H4 (cell line): ENCODE results near the gene CASP2. TPM values are rescaled to one million over a fixed set of nuclear protein-coding genes. Genes with fewer than 3 reads are reported as not detected.
"Not testable (repeated sequence)": the region's sequence is repeated elsewhere in the genome, so short reads cannot be mapped to it uniquely, and the experiment has no call there.

Experiments used
- DNase-seq: peaks from one replicate; pipeline ENCODE4 v3.0.0-alpha.2; 2015; ENCODE audit warnings: low spot score
- total RNA-seq: library from RNA; depleted of rRNA; stranded (reverse); fragments of >200 nt; shearing (Covaris generic); gene quantifications from 2 replicates; pipeline ENCODE4 v1.2.3, GENCODE V29; 2014

CASP2 gene
- total RNA-seq, 1 experiment from 2014 or later = 20.2 TPM

- not testable (repeated sequence) for DNase-seq
Observed at GRCh38 chr7:143264196-143264568, 24.0 kb upstream of the CASP2 start.

GRCh38 chr7:143265017-143265693 is 23.0 kb upstream of the CASP2 start:
- DNase-seq = no peak

GRCh38 chr7:143269251-143269650 is 18.9 kb upstream of the CASP2 start:
- no peak for DNase-seq

- no peak for DNase-seq
Observed at GRCh38 chr7:143271240-143271639, 16.9 kb upstream of the CASP2 start.

- no peak for DNase-seq
Observed at GRCh38 chr7:143272871-143273270, 15.3 kb upstream of the CASP2 start.

GRCh38 chr7:143279186-143280098 is 8.7 kb upstream of the CASP2 start:
- peak; percentile 55 for DNase-seq

GRCh38 chr7:143280160-143280559 is 8.0 kb upstream of the CASP2 start:
- DNase-seq = no peak

- no peak for DNase-seq
Observed at GRCh38 chr7:143280566-143280965, 7.6 kb upstream of the CASP2 start.

GRCh38 chr7:143281529-143281928 is 6.6 kb upstream of the CASP2 start:
- DNase-seq = no peak

- no peak for DNase-seq
Observed at GRCh38 chr7:143282124-143282523, 6.0 kb upstream of the CASP2 start.

GRCh38 chr7:143283381-143283780 is 4.8 kb upstream of the CASP2 start:
- DNase-seq = no peak

GRCh38 chr7:143284591-143285469 is 3.3 kb upstream of the CASP2 start, which contains the start of gene TMEM139:
TMEM139 (plus strand) TSS chr7:143284958; CDS start chr7:143285958, 1,000 bp downstream.
- no peak for DNase-seq

- peak; percentile 30 for DNase-seq
Observed at GRCh38 chr7:143285470-143285778, 2.7 kb upstream of the CASP2 start.

GRCh38 chr7:143285806-143286521 is 2.2 kb upstream of the CASP2 start:
- no peak for DNase-seq

- DNase-seq = no peak
Observed at GRCh38 chr7:143286522-143286890, 1.6 kb upstream of the CASP2 start.

GRCh38 chr7:143287339-143287934 is 714 bp upstream of the CASP2 start:
- no peak for DNase-seq

GRCh38 chr7:143288836-143289235 is 685 bp downstream of the CASP2 start:
- DNase-seq = no peak

- DNase-seq = no peak
Observed at GRCh38 chr7:143289421-143289820, 1.3 kb downstream of the CASP2 start.

GRCh38 chr7:143289888-143290287 is 1.7 kb downstream of the CASP2 start:
- DNase-seq = not testable (repeated sequence)

- no peak for DNase-seq
Observed at GRCh38 chr7:143290293-143290692, 2.1 kb downstream of the CASP2 start.

GRCh38 chr7:143292876-143293275 is 4.7 kb downstream of the CASP2 start:
- DNase-seq = no peak
